IMR-90 (cell line): ENCODE results near the gene DACH1. TPM values are rescaled to one million over a fixed set of nuclear protein-coding genes. Genes with fewer than 3 reads are reported as not detected.

Experiments used
- ATAC-seq: fragments of 200-7000 bp; cut with Tn5 transposase; 2 replicates; pipeline ENCODE4 v1.9.1; 2020; ENCODE audit warnings: low read depth, mild to moderate bottlenecking, moderate library complexity
- BruUV-seq: library from RNA; stranded (reverse); fragments of 400-500 nt; replicated peaks from 2 replicates; lab custom pipeline; 2021; lab: Mats Ljungman, UMichigan
- CTCF ChIA-PET: fragments of 300-600 bp; formaldehyde crosslinking; extraction: SDS; loops from one replicate; lab custom pipeline; 2021; ENCODE audit warnings: antibody characterized with exemption; lab: Yijun Ruan, JAX
- POLR2A ChIA-PET: fragments of 300-600 bp; sonication (Branson Sonifier 250); formaldehyde crosslinking; loops from one replicate; lab custom pipeline; 2022; ENCODE audit warnings: antibody characterized with exemption; ENCODE audit not compliant: unreplicated experiment; lab: Charles Lee
- DNase-seq: peaks from one replicate; pipeline ENCODE4 v3.0.0; 2013
- H2AFZ ChIP-seq: replicated peaks from 2 replicates; pipeline ENCODE3; 2013; ENCODE audit warnings: low read length, mild to moderate bottlenecking; ENCODE audit not compliant: poor library complexity
- H2AK5ac ChIP-seq: 2 replicates; pipeline ENCODE4 v1.6.1; 2013; ENCODE audit warnings: low read depth, low read length, inconsistent platforms
- H2AK9ac ChIP-seq: replicated peaks from 2 replicates; pipeline ENCODE3; 2013; ENCODE audit warnings: mild to moderate bottlenecking, low read depth, low read length, moderate library complexity; ENCODE audit not compliant: poor library complexity
- H2BK120ac ChIP-seq: 2 replicates; pipeline ENCODE4 v1.6.1; 2013; ENCODE audit warnings: low read depth, low read length, inconsistent platforms
- H2BK15ac ChIP-seq: 3 replicates; pipeline ENCODE4 v1.6.1; 2013; ENCODE audit warnings: low read depth, low read length, inconsistent platforms
- H2BK20ac ChIP-seq: 2 replicates; pipeline ENCODE4 v1.6.1; 2013; ENCODE audit warnings: low read depth, mild to moderate bottlenecking, inconsistent platforms, low read length, moderate library complexity
- H2BK5ac ChIP-seq: 2 replicates; pipeline ENCODE4 v1.6.1; 2013; ENCODE audit warnings: mild to moderate bottlenecking, low read depth, low read length, inconsistent platforms; ENCODE audit not compliant: poor library complexity, severe bottlenecking
- H3K14ac ChIP-seq: replicated peaks from 2 replicates; pipeline ENCODE4 v1.6.1; 2013; ENCODE audit warnings: low read depth, low read length, inconsistent platforms
- H3K18ac ChIP-seq: 2 replicates; pipeline ENCODE4 v1.6.1; 2013; ENCODE audit warnings: low read depth, low read length, control low read depth
- H3K23ac ChIP-seq: 2 replicates; pipeline ENCODE4 v1.6.1; 2013; ENCODE audit warnings: low read depth, low read length, inconsistent platforms
- H3K27ac ChIP-seq: 2 replicates; pipeline ENCODE4 v1.5.1; 2013; ENCODE audit warnings: mild to moderate bottlenecking, control low read depth, low read length; ENCODE audit not compliant: insufficient read depth
- H3K27me3 ChIP-seq: 2 replicates; pipeline ENCODE4 v1.6.1; 2013; ENCODE audit warnings: low read length; ENCODE audit not compliant: control insufficient read depth, insufficient read depth
- H3K36me3 ChIP-seq: 2 replicates; pipeline ENCODE4 v1.6.1; 2013; ENCODE audit warnings: low read length, mixed read lengths; ENCODE audit not compliant: control insufficient read depth, insufficient read depth
- H3K4ac ChIP-seq: 2 replicates; pipeline ENCODE4 v1.6.1; 2013; ENCODE audit warnings: low read depth, low read length, inconsistent platforms
- H3K4me1 ChIP-seq: 2 replicates; pipeline ENCODE4 v1.6.1; 2013; ENCODE audit warnings: low read length, mixed read lengths; ENCODE audit not compliant: control insufficient read depth, insufficient read depth
- H3K4me2 ChIP-seq: 2 replicates; pipeline ENCODE4 v1.6.1; 2013; ENCODE audit warnings: low read depth, mild to moderate bottlenecking, control low read depth, low read length, moderate library complexity
- H3K4me3 ChIP-seq: 2 replicates; pipeline ENCODE4 v1.5.1; 2013; ENCODE audit warnings: low read depth, mild to moderate bottlenecking, control low read depth, low read length, moderate library complexity; ENCODE audit not compliant: insufficient read depth
- H3K56ac ChIP-seq: 2 replicates; pipeline ENCODE4 v1.6.1; 2013; ENCODE audit warnings: low read length, inconsistent platforms; ENCODE audit not compliant: insufficient read depth; ENCODE audit errors: extremely low read depth
- H3K79me1 ChIP-seq, 2 experiments: 2 replicates each; pipeline ENCODE4 v1.6.1; 2013; ENCODE audit warnings: low read length in 2 of 2, inconsistent platforms in 1 of 2, low read depth in 1 of 2
- H3K9ac ChIP-seq: 2 replicates; pipeline ENCODE4 v1.6.1; 2013; ENCODE audit warnings: low read depth, low read length, control low read depth
- H3K9me1 ChIP-seq: 2 replicates; pipeline ENCODE4 v1.6.1; 2013; ENCODE audit warnings: low read length, inconsistent platforms; ENCODE audit not compliant: insufficient read depth
- H3K9me3 ChIP-seq: 2 replicates; pipeline ENCODE4 v1.6.1; 2013; ENCODE audit warnings: low read length; ENCODE audit not compliant: control insufficient read depth, insufficient read depth
- H4K20me1 ChIP-seq: 2 replicates; pipeline ENCODE4 v1.6.1; 2013; ENCODE audit warnings: low read length, inconsistent platforms; ENCODE audit not compliant: insufficient read depth
- H4K5ac ChIP-seq: 2 replicates; pipeline ENCODE4 v1.6.1; 2013; ENCODE audit warnings: mild to moderate bottlenecking, low read depth, low read length, control low read depth
- H4K8ac ChIP-seq, 2 experiments: 2 replicates each; pipeline ENCODE4 v1.6.1; 2013; ENCODE audit warnings: low read depth in 2 of 2, low read length in 2 of 2, control low read depth in 1 of 2, inconsistent platforms in 1 of 2
- H4K91ac ChIP-seq: 2 replicates; pipeline ENCODE4 v1.6.1; 2013; ENCODE audit warnings: low read depth, low read length, inconsistent platforms; ENCODE audit not compliant: insufficient read depth
- CEBPB ChIP-seq: IDR thresholded peaks from 2 replicates; pipeline ENCODE4 v1.6.1; 2012; ENCODE audit warnings: low read depth, low read length, improper control_type of control experiment
- CHD1 ChIP-seq: IDR thresholded peaks from 2 replicates; pipeline ENCODE4 v1.6.1; 2012; ENCODE audit warnings: low read depth, low read length, improper control_type of control experiment
- MAFK ChIP-seq: IDR thresholded peaks from 2 replicates; pipeline ENCODE4 v1.6.1; 2012; ENCODE audit warnings: low read depth, low read length, improper control_type of control experiment
- MXI1 ChIP-seq: IDR thresholded peaks from 2 replicates; pipeline ENCODE4 v1.6.1; 2012; ENCODE audit warnings: low read depth, mild to moderate bottlenecking, low read length, moderate library complexity, borderline replicate concordance
- POLR2A ChIP-seq: IDR thresholded peaks from 2 replicates; pipeline ENCODE4 v1.6.1; 2012; ENCODE audit warnings: mild to moderate bottlenecking, low read depth, low read length
- RCOR1 ChIP-seq: IDR thresholded peaks from 2 replicates; pipeline ENCODE4 v1.6.1; 2012; ENCODE audit warnings: mild to moderate bottlenecking, low read length, improper control_type of control experiment; ENCODE audit not compliant: insufficient replicate concordance
- RFX5 ChIP-seq: IDR thresholded peaks from 2 replicates; pipeline ENCODE4 v1.8.0; 2012; ENCODE audit warnings: low read depth, mild to moderate bottlenecking, low read length, moderate library complexity
- dilution Hi-C: fragments of 300-500 bp; cut with HindIII; formaldehyde crosslinking; loops from one replicate; pipeline ENCODE4 v1.14.3; 2018; ENCODE audit warnings: low sequenced_read_pairs; ENCODE audit not compliant: unreplicated experiment
- in situ Hi-C: fragments of 300-500 bp; cut with MboI; formaldehyde crosslinking; loops from 3 replicates; pipeline ENCODE4 v1.14.3; 2019; ENCODE audit warnings: low sequenced_read_pairs, inconsistent platforms, mixed read lengths
- intact Hi-C: fragments of 100-400 bp; cut with micrococcal nuclease; formaldehyde crosslinking; loops from 2 replicates; pipeline ENCODE4 v1.10.0; 2022
- polyA plus RNA-seq, 3 experiments: library from polyadenylated mRNA; depleted of rRNA; stranded (reverse); fragments of >200 nt; gene quantifications; 2 replicates each; pipeline ENCODE4 v1.2.3, GENCODE V29; 2012; ENCODE audit warnings: low replicate concordance in 1 of 3
- total RNA-seq: library from RNA; depleted of rRNA; stranded (reverse); fragments of >200 nt; gene quantifications from 2 replicates; pipeline ENCODE4 v1.2.3, GENCODE V29; 2012

The DACH1 gene
- total and polyA plus RNA-seq, 2 of the 4 experiments (the other 2 are of a cell fraction), result not detected

- Histone ChIP-seq H3K14ac (no peak overlapping the region), H2AFZ (no peak overlapping the region), H3K9me1 (no peaks in the 10 kb centered on the region), H3K9ac (no peak overlapping the region), H4K20me1 (no peaks in the 10 kb centered on the region), H3K4me1 (no peaks in the 10 kb centered on the region), H3K56ac (no peak overlapping the region), H2AK9ac (no peak overlapping the region), H3K27ac (no peak overlapping the region), H3K18ac (no peak overlapping the region), H2AK5ac (no peak overlapping the region), H2BK5ac (no peak overlapping the region), H3K27me3 (no peaks in the 10 kb centered on the region), H2BK120ac (no peak overlapping the region), H3K36me3 (no peaks in the 10 kb centered on the region), H4K91ac (no peak overlapping the region), H3K23ac (no peak overlapping the region), H3K79me1 (no peaks in the 10 kb centered on the region), H3K4me3 (no peak overlapping the region), H3K4ac (no peak overlapping the region), H4K5ac (no peak overlapping the region), H3K9me3 (no peaks in the 10 kb centered on the region), H3K4me2 (no peak overlapping the region), H4K8ac (no peak overlapping the region), H2BK20ac (no peak overlapping the region), H2BK15ac (no peak overlapping the region)
- in situ Hi-C loops, result no loop called here
- dilution Hi-C loops, result no loop called here
- BruUV-seq, result no TSS peak
- ChIA-PET POLR2A (no interaction called here), CTCF (no interaction called here)
- intact Hi-C loops, result no loop called here
- no peak for DNase-seq
- TF ChIP-seq RCOR1, result no peak
- no peak for TF ChIP-seq CEBPB
- no peak for TF ChIP-seq MXI1
- TF ChIP-seq POLR2A, result no peak
- no peak for TF ChIP-seq CHD1
- TF ChIP-seq MAFK, result no peak
- TF ChIP-seq RFX5, result no peak
- no peak for ATAC-seq
These were observed 98.1 kb downstream of the DACH1 start for GRCh38 chr13:71768881-71769280.
